ENCODE results near the gene FOXL1.

DNA sequence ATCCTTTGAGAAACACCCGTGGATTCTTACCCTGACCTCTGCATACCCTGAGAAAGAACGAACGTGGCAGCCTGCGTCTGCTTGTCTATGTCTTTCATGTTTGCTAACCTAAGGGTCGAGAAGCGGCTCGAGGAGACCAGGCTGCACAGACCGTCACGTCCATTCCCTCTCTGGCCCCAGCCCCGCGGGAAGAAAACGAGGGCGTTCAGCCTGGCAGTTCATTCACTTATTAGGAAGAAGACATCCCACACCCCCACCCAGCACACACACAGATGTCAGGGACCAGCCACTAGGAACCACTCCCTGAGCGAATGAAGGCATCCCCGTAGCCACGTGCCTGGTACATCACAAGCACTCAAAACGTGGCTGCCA, 22.7 kb upstream of the FOXL1 start:
- TF ChIP-seq, protein P1, sequence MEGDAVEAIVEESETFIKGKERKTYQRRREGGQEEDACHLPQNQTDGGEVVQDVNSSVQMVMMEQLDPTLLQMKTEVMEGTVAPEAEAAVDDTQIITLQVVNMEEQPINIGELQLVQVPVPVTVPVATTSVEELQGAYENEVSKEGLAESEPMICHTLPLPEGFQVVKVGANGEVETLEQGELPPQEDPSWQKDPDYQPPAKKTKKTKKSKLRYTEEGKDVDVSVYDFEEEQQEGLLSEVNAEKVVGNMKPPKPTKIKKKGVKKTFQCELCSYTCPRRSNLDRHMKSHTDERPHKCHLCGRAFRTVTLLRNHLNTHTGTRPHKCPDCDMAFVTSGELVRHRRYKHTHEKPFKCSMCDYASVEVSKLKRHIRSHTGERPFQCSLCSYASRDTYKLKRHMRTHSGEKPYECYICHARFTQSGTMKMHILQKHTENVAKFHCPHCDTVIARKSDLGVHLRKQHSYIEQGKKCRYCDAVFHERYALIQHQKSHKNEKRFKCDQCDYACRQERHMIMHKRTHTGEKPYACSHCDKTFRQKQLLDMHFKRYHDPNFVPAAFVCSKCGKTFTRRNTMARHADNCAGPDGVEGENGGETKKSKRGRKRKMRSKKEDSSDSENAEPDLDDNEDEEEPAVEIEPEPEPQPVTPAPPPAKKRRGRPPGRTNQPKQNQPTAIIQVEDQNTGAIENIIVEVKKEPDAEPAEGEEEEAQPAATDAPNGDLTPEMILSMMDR (IDR thresholded peaks at IDR 0.05 in 8 of 11, conservative IDR thresholded peaks at IDR 0.05 in 3 of 11) = no peak
- TF ChIP-seq POLR2A (IDR thresholded peaks at IDR 0.05) = no peak
